PFSK-1 (cell line): Measurements from ENCODE around the gene IGSF21.

Experiments
- FOXP2 ChIP-seq: optimal IDR thresholded peaks from 2 replicates; pipeline ENCODE3; 2011; ENCODE audit warnings: borderline replicate concordance, control low read depth, inconsistent platforms; ENCODE audit not compliant: insufficient read depth; ENCODE audit errors: extremely low read length, extremely low read depth
- POLR2AphosphoS5 ChIP-seq: IDR thresholded peaks from 2 replicates; pipeline ENCODE4 v1.6.1; 2012; ENCODE audit warnings: low read depth, mild to moderate bottlenecking, control low read depth, low read length, moderate library complexity
- REST ChIP-seq, 2 experiments: IDR thresholded peaks; 2 replicates each; pipeline versions ENCODE4 v1.6.1 to v1.8.0; 2011 to 2012; ENCODE audit warnings: low read depth in 2 of 2, low read length in 2 of 2, control low read depth in 1 of 2, inconsistent platforms in 1 of 2, mild to moderate bottlenecking in 1 of 2, moderate library complexity in 1 of 2; ENCODE audit not compliant: insufficient read depth in 1 of 2
- SIN3A ChIP-seq: IDR thresholded peaks from 2 replicates; pipeline ENCODE4 v1.6.1; 2012; ENCODE audit warnings: mild to moderate bottlenecking, low read length, moderate library complexity, borderline replicate concordance; ENCODE audit not compliant: insufficient read depth
- TAF1 ChIP-seq: IDR thresholded peaks from 2 replicates; pipeline ENCODE4 v1.6.1; 2012; ENCODE audit warnings: low read length, control low read depth, borderline replicate concordance; ENCODE audit not compliant: insufficient read depth

Gene IGSF21

GRCh38 chr1:18283601-18284385 is 176.2 kb downstream of the IGSF21 start:
- no peak for TF ChIP-seq SIN3A
- TF ChIP-seq TAF1: no peak
- no peak for TF ChIP-seq REST (IDR thresholded peaks at IDR 0.05; ENCODE audit: insufficient read depth in 1 of 2, low read depth in 2 of 2, low read length in 2 of 2)
- TF ChIP-seq POLR2AphosphoS5: no peak
- TF ChIP-seq FOXP2: no peak

GRCh38 chr1:18284805-18285537 is 177.4 kb downstream of the IGSF21 start:
- TF ChIP-seq TAF1 (no peak), FOXP2 (no peak), SIN3A (no peak)

- TF ChIP-seq POLR2AphosphoS5: no peak
- no peak for TF ChIP-seq FOXP2
- TF ChIP-seq SIN3A: no peak
- TF ChIP-seq REST (IDR thresholded peaks at IDR 0.05; ENCODE audit: insufficient read depth in 1 of 2, low read depth in 2 of 2, low read length in 2 of 2): no peak
- no peak for TF ChIP-seq TAF1
Observed at GRCh38 chr1:18285538-18285924, 177.9 kb downstream of the IGSF21 start.

- TF ChIP-seq TAF1: no peak
- no peak for TF ChIP-seq SIN3A
- no peak for TF ChIP-seq POLR2AphosphoS5
- no peak for TF ChIP-seq REST (IDR thresholded peaks at IDR 0.05; ENCODE audit: insufficient read depth in 1 of 2, low read depth in 2 of 2, low read length in 2 of 2)
- no peak for TF ChIP-seq FOXP2
Observed at GRCh38 chr1:18288722-18289121, 181.1 kb downstream of the IGSF21 start.

- no peak for TF ChIP-seq TAF1
- no peak for TF ChIP-seq REST (IDR thresholded peaks at IDR 0.05; ENCODE audit: insufficient read depth in 1 of 2, low read depth in 2 of 2, low read length in 2 of 2)
- no peak for TF ChIP-seq SIN3A
- TF ChIP-seq FOXP2: no peak
- no peak for TF ChIP-seq POLR2AphosphoS5
Observed at GRCh38 chr1:18289597-18289996, 182.0 kb downstream of the IGSF21 start.
